ENCODE data around the gene ARHGEF17.

ARHGEF17 gene

GRCh38 chr11:73398721-73399120 lies 90.6 kb downstream of the ARHGEF17 start:
- no peak overlapping the region for H3K27ac Mint-ChIP-seq

DNA sequence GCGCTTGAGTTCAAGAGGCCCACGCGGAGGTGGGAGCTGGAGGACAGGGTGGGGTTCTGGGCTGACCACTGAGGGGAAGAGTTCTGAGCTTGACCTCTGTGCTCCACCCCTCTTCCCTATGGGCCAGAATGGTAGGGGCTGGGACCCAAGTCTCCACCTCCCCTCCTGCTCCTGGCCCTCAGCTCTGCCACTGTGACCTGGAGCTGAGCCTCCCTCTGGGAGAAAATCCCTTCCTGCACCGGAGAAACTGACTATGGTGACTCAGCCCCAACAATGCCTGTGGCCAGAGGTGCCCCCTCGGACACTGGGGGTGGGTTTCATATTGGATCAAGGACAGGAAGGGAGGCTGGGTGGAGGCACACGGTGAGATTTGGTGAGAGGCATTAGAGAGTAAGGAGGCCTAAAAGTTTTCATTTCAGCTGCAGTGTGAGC lies 91.1 kb downstream of the ARHGEF17 start:
- no peak for DNase-seq (ENCODE audit: low spot score)
- no peaks in the 10 kb centered on the region for H3K9me3 Mint-ChIP-seq
- no peak overlapping the region for H3K4me3 Mint-ChIP-seq
- H3K4me1 Mint-ChIP-seq (ENCODE audit: low read depth) = peaks cover 3% of the 10 kb centered on the region
- H3K27ac Mint-ChIP-seq = peak overlapping the region; percentile 74
- peaks cover 14% of the 10 kb centered on the region for H3K36me3 Mint-ChIP-seq (ENCODE audit: low read depth)
- H3K27me3 Mint-ChIP-seq (ENCODE audit: low read depth) = no peaks in the 10 kb centered on the region

More at GRCh38 chr11:73398721-73399120, 90.6 kb downstream of the ARHGEF17 start:
- Mint-ChIP-seq H3K4me3 (no peak overlapping the region), H3K27me3 (ENCODE audit: low read depth) (no peaks in the 10 kb centered on the region), H3K9me3 (no peaks in the 10 kb centered on the region), H3K36me3 (ENCODE audit: low read depth) (peaks cover 14% of the 10 kb centered on the region), H3K4me1 (ENCODE audit: low read depth) (peaks cover 3% of the 10 kb centered on the region)
- DNase-seq (ENCODE audit: low spot score) = no peak

- no peaks in the 10 kb centered on the region for H3K9me3 Mint-ChIP-seq
- no peak for DNase-seq (ENCODE audit: low spot score)
- H3K4me3 Mint-ChIP-seq = no peak overlapping the region
- peaks cover 3% of the 10 kb centered on the region for H3K4me1 Mint-ChIP-seq (ENCODE audit: low read depth)
- H3K27me3 Mint-ChIP-seq (ENCODE audit: low read depth) = no peaks in the 10 kb centered on the region
- H3K27ac Mint-ChIP-seq = peak overlapping the region; percentile 74
- H3K36me3 Mint-ChIP-seq (ENCODE audit: low read depth) = peaks cover 14% of the 10 kb centered on the region
Observed at GRCh38 chr11:73399636-73400035, 91.6 kb downstream of the ARHGEF17 start.

DNA sequence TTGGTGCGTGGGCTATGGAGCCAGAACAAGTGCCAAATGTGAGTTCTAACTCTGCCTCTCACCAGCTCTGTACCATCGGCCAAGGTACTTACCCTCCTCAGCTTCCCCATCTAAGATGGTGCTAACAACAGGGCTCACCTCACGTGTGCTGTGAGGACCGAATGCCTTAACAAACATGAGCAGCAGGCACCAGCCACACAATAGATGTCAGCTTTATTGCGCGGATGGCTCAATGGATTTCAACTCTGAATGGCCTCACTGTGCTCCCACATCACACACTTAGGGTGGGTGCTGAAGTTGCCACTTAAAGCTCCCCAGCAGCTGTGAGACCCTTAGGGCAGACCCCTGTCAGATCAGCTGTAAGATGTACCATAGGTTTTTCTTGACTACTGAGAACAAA lies 92.2 kb downstream of the ARHGEF17 start:
- Mint-ChIP-seq H3K4me1 (ENCODE audit: low read depth) (peaks cover 3% of the 10 kb centered on the region), H3K36me3 (ENCODE audit: low read depth) (peaks cover 14% of the 10 kb centered on the region), H3K27ac (no peak overlapping the region), H3K9me3 (no peaks in the 10 kb centered on the region), H3K27me3 (ENCODE audit: low read depth) (no peaks in the 10 kb centered on the region), H3K4me3 (no peak overlapping the region)
- no peak for DNase-seq (ENCODE audit: low spot score)

DNA sequence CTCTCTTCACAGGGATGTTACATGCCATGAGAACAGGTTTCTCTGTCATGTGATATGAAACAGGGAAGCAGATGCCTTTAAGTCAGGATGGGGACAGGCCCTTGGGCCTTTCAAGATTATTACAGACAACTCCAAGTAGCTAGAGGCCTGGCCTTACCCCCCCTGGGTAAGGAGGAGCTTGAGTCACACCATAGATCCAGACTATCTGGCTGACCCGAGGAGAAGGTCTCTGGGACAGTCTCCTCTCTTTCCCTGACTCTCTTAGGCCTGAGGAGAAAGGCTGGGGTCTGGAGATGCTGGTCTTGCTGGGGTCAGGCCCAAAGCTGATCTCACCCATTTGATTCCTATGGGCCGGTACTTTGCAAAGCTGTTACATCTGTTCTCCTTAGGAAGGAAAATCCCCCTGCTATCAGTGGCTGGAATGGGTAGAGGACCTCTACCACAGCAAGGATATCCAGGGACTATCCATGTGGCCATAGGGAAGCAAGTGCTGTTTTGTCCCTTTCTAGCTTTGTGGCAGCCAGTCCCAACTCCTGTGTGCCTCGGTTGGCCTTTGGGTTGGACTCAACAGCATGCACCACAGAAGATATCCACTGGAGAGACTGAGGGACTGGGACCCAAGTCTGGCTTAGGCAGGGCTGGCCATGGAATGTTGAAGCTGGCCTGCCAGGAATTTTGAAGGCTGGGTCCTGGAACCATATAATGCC lies 93.3 kb downstream of the ARHGEF17 start:
- no peak overlapping the region for H3K27ac Mint-ChIP-seq
- peaks cover 3% of the 10 kb centered on the region for H3K4me1 Mint-ChIP-seq (ENCODE audit: low read depth)
- peaks cover 13% of the 10 kb centered on the region for H3K36me3 Mint-ChIP-seq (ENCODE audit: low read depth)
- no peak for DNase-seq (ENCODE audit: low spot score)
- no peaks in the 10 kb centered on the region for H3K9me3 Mint-ChIP-seq
- no peak overlapping the region for H3K4me3 Mint-ChIP-seq
- no peaks in the 10 kb centered on the region for H3K27me3 Mint-ChIP-seq (ENCODE audit: low read depth)

DNA sequence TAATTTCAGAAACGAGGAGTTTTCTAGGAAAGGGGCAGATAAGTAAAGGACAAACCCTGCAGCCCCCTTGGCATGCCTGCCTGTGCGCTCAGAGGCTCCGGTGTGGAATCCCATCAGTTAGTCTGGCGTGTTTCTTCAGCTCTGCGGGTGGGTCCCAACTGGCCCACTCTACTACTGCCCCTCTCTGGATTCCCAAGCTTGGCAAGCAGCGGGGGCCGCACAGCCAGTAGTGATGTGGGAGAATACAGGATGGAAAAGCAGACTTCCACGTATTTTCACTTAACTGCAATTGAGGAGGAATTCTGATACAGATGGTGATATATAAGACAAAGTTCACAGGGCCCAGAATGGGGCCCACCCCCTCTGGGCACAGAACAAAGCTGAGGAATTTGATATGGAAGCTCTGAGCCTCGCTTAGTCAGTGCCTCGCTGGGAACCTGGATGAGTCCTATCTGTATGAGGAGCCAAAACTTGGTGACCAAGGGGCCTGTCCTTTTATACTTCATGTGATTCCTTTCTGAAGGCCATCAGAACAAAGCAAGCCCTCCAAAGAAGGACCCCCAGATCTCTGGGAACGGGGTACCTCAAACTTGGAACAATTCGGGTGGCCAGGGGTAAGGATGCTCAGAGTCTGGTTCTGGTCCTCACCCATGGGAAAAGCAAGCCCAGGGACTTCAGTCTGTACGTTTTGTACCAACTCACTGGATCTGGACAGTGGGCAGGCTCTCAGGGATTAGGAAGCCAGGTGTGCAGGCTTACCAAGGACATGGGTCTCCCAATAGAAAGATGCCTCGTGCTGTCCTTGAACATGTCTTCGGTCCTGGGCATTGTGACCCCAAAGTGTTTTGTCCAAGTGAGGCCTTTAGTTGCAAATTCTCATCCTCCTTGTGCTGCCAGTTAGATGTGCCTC lies 94.1 kb downstream of the ARHGEF17 start:
- DNase-seq (ENCODE audit: low spot score) = no peak
- Mint-ChIP-seq H3K4me3 (no peak overlapping the region), H3K4me1 (ENCODE audit: low read depth) (peaks cover 3% of the 10 kb centered on the region), H3K27ac (no peak overlapping the region), H3K36me3 (ENCODE audit: low read depth) (peaks cover 14% of the 10 kb centered on the region), H3K9me3 (no peaks in the 10 kb centered on the region), H3K27me3 (ENCODE audit: low read depth) (no peaks in the 10 kb centered on the region)

- Mint-ChIP-seq H3K4me3 (no peak overlapping the region), H3K4me1 (ENCODE audit: low read depth) (peaks cover 3% of the 10 kb centered on the region), H3K27ac (no peak overlapping the region), H3K9me3 (no peaks in the 10 kb centered on the region), H3K27me3 (ENCODE audit: low read depth) (no peaks in the 10 kb centered on the region), H3K36me3 (ENCODE audit: low read depth) (peaks cover 14% of the 10 kb centered on the region)
- no peak for DNase-seq (ENCODE audit: low spot score)
Observed at GRCh38 chr11:73402834-73403185, 94.7 kb downstream of the ARHGEF17 start.

DNA sequence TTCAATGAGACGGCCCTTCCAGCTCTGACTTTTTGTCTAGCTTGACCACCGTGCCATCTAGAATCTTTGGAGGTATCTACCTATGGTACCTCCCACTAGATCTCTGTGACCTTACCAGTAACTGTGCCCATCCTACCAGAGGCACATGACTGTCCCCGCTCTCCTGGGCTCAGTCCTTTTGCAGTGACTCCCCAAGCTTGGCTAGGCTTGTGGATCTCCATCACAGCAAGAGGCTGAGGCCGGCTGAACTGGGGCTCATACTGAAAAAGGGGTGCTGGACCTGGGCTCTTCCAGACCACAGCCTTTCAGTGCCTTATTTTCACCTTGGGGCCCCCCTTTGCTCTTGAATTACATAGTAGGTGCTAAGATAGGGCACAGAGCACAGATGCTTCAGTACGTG lies 95.5 kb downstream of the ARHGEF17 start:
- Mint-ChIP-seq H3K27me3 (ENCODE audit: low read depth) (no peaks in the 10 kb centered on the region), H3K4me3 (no peak overlapping the region), H3K36me3 (ENCODE audit: low read depth) (peaks cover 16% of the 10 kb centered on the region), H3K27ac (no peak overlapping the region), H3K4me1 (ENCODE audit: low read depth) (peaks cover 3% of the 10 kb centered on the region), H3K9me3 (no peaks in the 10 kb centered on the region)
- DNase-seq (ENCODE audit: low spot score) = no peak

GRCh38 chr11:73404048-73404447 lies 96.0 kb downstream of the ARHGEF17 start:
- Mint-ChIP-seq H3K9me3 (no peaks in the 10 kb centered on the region), H3K36me3 (ENCODE audit: low read depth) (peaks cover 19% of the 10 kb centered on the region), H3K27me3 (ENCODE audit: low read depth) (no peaks in the 10 kb centered on the region), H3K4me1 (ENCODE audit: low read depth) (peaks cover 3% of the 10 kb centered on the region), H3K27ac (no peak overlapping the region), H3K4me3 (no peak overlapping the region)
- no peak for DNase-seq (ENCODE audit: low spot score)

DNA sequence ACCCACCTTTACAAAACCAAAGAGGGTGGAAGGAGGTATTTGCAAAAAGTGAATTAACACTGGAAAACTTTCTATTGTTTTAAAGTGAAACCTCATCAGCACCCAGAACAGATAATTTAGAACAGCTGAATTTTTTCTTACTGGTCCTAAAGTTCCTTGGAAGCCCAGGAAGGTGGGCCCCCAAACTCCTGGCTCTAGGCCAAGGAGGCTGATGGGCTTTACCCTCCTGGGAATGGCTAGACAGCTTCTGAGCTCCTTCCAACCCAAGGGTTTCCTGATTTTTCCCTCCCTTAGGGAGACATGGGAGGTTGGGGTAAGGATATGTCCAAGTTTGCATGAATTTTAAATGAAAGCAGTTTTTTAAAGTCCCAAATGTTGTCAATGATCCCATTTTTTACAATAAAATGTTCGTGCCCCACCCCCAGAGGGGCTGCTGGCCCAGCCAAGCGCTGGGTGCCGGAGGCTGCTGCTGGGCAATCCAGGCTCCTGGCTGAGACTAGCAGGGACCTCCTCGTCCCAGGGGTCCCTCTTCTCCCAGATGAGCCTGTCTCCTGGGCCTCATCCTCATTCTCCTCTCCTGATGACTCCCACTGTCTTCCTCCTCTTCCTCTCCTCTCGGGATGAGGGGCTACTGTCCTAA lies 96.5 kb downstream of the ARHGEF17 start:
- no peaks in the 10 kb centered on the region for H3K4me1 Mint-ChIP-seq (ENCODE audit: low read depth)
- no peak overlapping the region for H3K4me3 Mint-ChIP-seq
- H3K9me3 Mint-ChIP-seq = no peaks in the 10 kb centered on the region
- H3K36me3 Mint-ChIP-seq (ENCODE audit: low read depth) = peaks cover 24% of the 10 kb centered on the region
- no peaks in the 10 kb centered on the region for H3K27me3 Mint-ChIP-seq (ENCODE audit: low read depth)
- no peak overlapping the region for H3K27ac Mint-ChIP-seq
- DNase-seq (ENCODE audit: low spot score) = no peak

- no peaks in the 10 kb centered on the region for H3K27me3 Mint-ChIP-seq (ENCODE audit: low read depth)
- no peak for DNase-seq (ENCODE audit: low spot score)
- H3K9me3 Mint-ChIP-seq = no peaks in the 10 kb centered on the region
- no peaks in the 10 kb centered on the region for H3K4me1 Mint-ChIP-seq (ENCODE audit: low read depth)
- H3K36me3 Mint-ChIP-seq (ENCODE audit: low read depth) = peaks cover 24% of the 10 kb centered on the region
- no peak overlapping the region for H3K4me3 Mint-ChIP-seq
- no peak overlapping the region for H3K27ac Mint-ChIP-seq
Observed at GRCh38 chr11:73405146-73405510, 97.1 kb downstream of the ARHGEF17 start.

GRCh38 chr11:73406131-73406530 lies 98.1 kb downstream of the ARHGEF17 start:
- H3K27ac Mint-ChIP-seq = no peak overlapping the region
- peaks cover 24% of the 10 kb centered on the region for H3K36me3 Mint-ChIP-seq (ENCODE audit: low read depth)
- no peaks in the 10 kb centered on the region for H3K9me3 Mint-ChIP-seq
- H3K4me3 Mint-ChIP-seq = no peak overlapping the region
- no peaks in the 10 kb centered on the region for H3K27me3 Mint-ChIP-seq (ENCODE audit: low read depth)
- no peaks in the 10 kb centered on the region for H3K4me1 Mint-ChIP-seq (ENCODE audit: low read depth)
- no peak for DNase-seq (ENCODE audit: low spot score)

- no peaks in the 10 kb centered on the region for H3K4me1 Mint-ChIP-seq (ENCODE audit: low read depth)
- H3K27ac Mint-ChIP-seq = no peak overlapping the region
- H3K4me3 Mint-ChIP-seq = no peak overlapping the region
- no peak for DNase-seq (ENCODE audit: low spot score)
- no peaks in the 10 kb centered on the region for H3K27me3 Mint-ChIP-seq (ENCODE audit: low read depth)
- H3K9me3 Mint-ChIP-seq = no peaks in the 10 kb centered on the region
- peaks cover 24% of the 10 kb centered on the region for H3K36me3 Mint-ChIP-seq (ENCODE audit: low read depth)
Observed at GRCh38 chr11:73406619-73407018, 98.5 kb downstream of the ARHGEF17 start.

DNA sequence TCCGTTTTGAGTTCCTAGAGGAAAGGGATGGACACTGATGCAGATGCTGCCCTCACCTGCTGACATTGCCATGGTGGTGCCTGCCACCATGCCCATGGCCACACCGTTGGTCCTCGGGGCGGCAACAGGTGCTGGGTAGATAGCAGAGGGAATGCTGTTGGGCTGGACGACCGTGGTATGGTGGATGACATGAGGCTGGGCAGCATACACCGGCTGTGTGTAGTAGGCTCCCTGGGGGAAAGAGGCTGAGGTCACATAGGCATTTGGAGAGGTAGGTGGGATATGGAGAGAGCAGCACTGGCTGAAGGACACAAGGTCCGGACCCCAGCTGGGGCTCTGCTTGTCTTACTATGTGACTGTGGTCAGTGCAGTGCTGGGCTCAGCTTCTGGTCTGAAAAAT lies 101.4 kb downstream of the ARHGEF17 start:
- Mint-ChIP-seq H3K27ac (no peak overlapping the region), H3K9me3 (no peaks in the 10 kb centered on the region), H3K4me3 (no peak overlapping the region), H3K4me1 (ENCODE audit: low read depth) (no peaks in the 10 kb centered on the region), H3K27me3 (ENCODE audit: low read depth) (no peaks in the 10 kb centered on the region), H3K36me3 (ENCODE audit: low read depth) (peaks cover 26% of the 10 kb centered on the region)
- DNase-seq (ENCODE audit: low spot score) = no peak
